HT-29 (cell line): ENCODE measurements around the gene EPS15. TPM values are rescaled to one million over a fixed set of nuclear protein-coding genes. Genes with fewer than 3 reads are reported as not detected.
"Not testable (repeated sequence)": the region's sequence is repeated elsewhere in the genome, so short reads cannot be mapped to it uniquely, and the experiment has no call there.

Source experiments
- DNase-seq: peaks from one replicate; pipeline ENCODE4 v3.0.0-alpha.2; 2015; ENCODE audit warnings: low spot score
- total RNA-seq: library from RNA; depleted of rRNA; stranded (reverse); fragments of >200 nt; shearing (Covaris generic); gene quantifications from 2 replicates; pipeline ENCODE4 v1.2.3, GENCODE V29; 2014; rRNA removed

EPS15 gene
- 7.6 and 9.4 TPM in 2 replicates for total RNA-seq

DNA sequence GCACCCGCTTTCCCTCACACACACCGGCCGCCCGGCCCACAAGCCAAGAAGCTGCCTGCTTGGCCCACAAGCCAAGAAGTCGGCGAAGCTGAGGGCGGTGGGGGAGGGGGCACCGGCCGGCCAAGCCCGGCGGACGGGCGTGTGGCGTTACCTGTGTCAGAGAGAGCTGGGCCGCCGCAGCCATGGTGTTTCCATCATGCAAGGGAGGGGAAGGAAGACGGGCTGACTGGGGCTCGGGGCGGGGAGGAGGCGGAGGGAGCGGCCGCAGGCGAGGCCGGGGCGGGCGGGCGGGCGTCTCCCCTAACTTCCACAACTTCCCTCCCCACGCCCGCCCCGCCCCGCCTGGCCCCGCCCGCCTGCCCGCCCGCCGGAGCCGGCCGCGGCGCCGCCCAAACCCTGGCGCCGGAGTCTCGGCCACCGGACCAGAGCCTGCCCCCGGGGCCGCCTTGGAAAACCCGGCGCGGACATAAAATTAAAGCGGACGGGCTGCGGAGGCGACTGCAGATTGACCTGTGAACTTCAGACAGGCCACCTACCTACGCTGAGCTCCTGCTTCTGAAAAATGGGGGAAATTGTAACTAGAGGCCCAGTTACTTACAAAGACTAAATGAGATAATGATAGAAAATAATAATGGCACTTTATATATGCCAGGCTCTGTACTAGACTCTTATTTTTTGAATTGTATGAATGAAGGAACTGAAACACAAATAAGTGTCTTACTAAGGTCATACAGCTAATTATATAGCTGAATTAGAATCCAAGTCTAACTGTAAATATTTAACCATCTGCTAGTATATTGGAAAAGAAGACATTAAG is at the start of gene EPS15:
TSS of gene EPS15 (minus strand) at position 219 of the 817 bp plus-strand sequence. CDS start at position 184, 35 bp downstream.
- DNase-seq, result peak; percentile 82

DNA sequence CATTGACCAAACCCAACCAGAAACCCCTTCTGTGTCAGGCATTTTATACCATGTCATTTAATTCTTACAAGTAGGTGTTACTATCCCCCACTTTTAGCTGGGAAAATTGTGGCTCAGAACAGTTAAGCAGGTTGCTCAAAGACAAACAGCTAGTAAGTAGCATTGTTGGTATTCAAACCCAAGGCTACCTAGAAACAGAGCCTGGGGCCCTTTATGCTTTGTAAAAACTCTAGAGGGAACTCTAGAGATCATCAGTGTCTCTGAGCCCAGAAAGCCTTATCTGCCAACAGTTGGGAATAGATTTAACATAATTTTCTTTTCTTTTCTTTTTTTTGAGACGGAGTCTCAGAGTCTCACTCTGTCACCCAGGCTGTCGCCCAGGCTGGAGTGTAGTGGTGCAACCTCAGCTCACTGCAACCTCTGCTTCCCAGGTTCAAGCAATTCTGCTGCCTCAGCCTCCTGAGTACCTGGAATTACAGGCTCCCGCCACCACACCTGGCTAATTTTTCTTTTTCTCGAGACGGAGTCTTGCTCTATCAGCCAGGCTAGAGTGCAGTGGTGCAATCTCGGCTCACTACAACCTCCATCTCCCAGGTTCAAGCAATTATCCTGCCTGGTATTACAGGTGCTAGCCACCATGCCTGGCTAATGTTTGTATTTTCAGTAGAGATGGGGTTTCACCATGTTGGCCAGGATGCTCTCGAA is 49.3 kb upstream of the EPS15 start:
- no peak for DNase-seq

DNA sequence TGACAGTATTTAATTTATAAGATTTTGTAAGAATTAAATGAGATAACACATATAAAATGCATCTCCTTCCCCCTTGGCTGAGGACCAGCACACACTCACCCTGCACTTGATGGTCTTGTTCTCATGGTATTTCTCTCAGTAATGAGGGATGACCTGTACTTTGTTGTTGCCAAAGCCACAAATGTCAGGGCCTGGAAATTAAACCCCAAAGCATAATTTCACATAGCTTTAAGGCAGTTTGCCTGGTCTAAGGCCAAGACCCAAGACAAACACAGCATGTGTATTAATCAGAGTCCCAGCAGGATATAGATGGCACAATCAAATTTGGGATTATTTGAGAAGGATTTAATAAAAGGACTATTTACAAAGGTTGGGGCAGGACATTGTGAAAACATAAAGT is 48.6 kb upstream of the EPS15 start:
- DNase-seq, result no peak

- no peak for DNase-seq
Observed at GRCh38 chr1:51566260-51566659, 47.2 kb upstream of the EPS15 start.

DNA sequence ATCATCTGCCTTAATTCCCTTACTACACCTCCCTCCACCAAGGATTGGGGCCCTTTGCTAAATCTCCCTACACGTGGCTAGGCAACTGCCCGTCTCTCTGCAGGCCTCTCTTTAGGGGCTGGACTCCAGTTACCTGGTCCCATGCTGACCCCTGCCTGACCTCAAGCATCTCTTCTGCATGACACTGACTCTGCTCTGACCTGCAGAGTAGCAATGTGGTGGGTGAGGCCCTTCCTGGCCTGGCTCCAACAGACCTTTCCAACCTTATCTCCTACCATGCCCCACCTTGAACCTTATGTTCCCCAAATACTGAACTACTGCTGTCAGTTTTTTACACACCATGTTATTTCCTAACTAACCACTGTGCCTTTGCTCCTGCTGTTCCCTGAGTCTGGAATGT is 45.9 kb upstream of the EPS15 start:
- DNase-seq, result no peak

DNA sequence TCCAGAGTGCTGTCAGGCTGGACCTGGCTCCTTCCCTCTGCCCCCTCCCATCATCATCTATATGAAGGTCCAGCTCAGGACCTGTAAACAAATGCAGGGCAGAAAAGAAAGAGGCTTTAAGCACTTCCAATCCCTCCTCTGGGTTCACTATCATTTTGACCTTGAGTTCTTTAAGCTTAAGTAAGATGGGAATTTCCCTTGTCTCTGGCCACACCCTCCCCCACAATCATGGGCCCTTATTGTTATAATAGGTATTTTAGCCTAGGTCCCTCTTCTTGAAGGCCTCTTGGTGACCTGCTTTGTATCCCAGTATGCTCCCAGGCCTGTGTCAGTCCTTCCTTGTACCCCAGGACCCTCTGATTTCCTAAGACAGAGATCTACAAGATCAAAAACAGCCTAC is 45.1 kb upstream of the EPS15 start:
- DNase-seq, result no peak

- DNase-seq, result no peak
Observed at GRCh38 chr1:51561702-51562101, 42.6 kb upstream of the EPS15 start.

DNA sequence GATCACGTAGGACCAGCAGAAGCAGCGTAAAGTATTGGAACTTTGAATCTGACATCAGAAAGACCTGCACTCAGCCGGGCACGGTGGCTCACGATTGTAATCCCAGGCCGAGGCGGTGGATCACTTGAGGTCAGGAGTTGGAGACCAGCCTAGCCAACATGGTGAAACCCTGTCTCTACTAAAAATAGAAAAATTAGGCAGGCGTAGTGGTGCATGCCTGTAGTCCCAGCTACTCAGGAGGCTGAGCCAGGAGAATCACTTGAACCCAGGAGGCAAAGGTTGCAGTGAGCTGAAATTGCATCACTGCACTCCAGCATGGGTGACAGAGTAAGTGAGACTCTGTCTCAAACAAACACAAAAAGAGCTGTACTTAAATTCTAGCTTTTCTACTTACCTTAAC is 41.8 kb upstream of the EPS15 start:
- not testable (repeated sequence) for DNase-seq

- DNase-seq, result no peak
Observed at GRCh38 chr1:51560034-51560433, 41.0 kb upstream of the EPS15 start.

DNA sequence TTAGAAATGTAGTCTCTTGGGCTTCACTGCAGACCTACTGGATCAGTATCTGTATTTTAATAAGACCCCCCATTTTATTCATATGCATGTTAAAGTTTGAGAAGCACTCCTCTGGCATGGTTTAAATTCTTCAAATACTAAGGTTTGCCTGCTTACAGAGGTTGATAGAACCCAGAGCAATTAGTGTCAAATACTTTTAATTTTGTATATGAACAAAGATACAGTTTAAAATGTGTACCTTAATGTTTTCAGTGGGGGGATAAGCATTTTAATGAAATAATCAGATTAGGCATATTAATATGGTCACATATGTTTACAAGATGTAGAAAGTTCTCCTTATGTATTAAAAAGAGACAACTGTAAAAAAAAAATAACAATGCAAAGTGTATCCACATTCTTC is 40.4 kb upstream of the EPS15 start:
- no peak for DNase-seq

- DNase-seq, result no peak
Observed at GRCh38 chr1:51559064-51559500, 40.0 kb upstream of the EPS15 start.

DNA sequence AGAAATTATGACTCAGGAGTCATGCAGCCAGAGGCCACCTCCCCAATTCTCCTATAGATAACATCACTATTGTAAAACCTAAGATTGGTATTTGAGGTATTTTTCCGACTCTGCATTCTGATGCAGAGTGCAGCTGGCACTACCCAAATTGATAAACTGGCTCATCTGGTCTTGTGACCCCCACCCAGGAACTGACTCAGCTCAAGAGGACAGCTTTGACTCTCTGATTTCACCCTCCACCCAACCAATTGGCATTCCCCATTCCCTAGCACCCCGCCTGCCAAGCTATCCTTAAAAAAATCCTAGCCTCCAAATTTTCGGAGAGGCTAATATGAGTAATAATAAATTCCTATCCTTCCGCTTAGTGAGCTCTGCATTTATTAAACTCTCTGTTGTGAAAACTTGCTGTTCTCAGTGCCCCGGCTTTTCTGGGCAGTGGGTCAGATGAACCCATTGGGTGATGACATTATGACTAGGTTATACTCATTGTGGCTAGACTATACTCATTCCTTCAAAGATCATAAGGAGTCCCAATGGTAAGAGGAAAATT is 39.4 kb upstream of the EPS15 start:
- peak; percentile 23 for DNase-seq

- no peak for DNase-seq
Observed at GRCh38 chr1:51557168-51557567, 38.1 kb upstream of the EPS15 start.

- DNase-seq, result no peak
Observed at GRCh38 chr1:51555866-51556619, 37.0 kb upstream of the EPS15 start.

GRCh38 chr1:51553911-51554310 is 34.8 kb upstream of the EPS15 start:
- DNase-seq, result no peak

DNA sequence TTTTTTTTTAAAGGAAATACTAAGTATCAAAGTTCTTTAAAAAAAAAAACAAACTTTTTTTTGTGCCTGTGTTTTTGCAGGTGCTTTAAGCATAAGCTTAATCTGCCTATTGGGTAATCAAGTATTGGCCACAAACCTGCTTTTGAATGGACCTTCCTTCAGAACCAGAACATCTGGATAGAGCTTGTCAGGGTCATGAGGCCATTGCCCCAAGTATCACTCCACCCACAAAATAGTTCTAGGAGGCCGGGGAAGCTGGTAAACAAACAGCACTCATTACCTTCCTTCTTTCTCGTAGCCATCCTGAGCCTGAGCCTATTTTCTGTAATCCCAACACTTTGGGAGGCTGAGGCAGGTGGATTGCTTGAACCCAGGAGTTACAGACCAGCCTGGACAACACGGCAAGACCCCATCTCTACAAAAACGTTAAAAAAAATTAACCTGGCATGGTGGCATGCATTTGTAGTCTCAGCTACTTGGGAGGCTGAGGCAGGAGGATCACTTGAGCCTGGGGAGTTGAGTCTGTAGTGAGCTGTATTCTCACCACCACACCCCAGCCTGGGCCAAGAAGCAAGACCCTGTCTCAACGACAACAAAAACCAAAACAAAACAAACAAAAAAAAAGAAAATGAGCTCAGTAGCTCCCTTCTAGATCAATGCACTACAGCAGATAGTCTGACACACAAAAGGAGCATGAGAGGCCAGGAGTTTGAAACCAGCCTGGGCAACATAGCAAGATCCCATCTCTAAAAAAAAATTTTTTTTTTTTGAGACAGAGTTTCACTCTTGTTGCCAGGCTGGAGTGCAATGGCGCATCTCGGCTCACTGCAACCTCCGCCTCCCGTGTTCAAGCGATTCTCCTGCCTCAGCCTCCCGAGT is 34.1 kb upstream of the EPS15 start:
- DNase-seq, result no peak

GRCh38 chr1:51551848-51552296 is 32.8 kb upstream of the EPS15 start:
- DNase-seq, result no peak

GRCh38 chr1:51551081-51551480 is 32.0 kb upstream of the EPS15 start:
- DNase-seq, result no peak

DNA sequence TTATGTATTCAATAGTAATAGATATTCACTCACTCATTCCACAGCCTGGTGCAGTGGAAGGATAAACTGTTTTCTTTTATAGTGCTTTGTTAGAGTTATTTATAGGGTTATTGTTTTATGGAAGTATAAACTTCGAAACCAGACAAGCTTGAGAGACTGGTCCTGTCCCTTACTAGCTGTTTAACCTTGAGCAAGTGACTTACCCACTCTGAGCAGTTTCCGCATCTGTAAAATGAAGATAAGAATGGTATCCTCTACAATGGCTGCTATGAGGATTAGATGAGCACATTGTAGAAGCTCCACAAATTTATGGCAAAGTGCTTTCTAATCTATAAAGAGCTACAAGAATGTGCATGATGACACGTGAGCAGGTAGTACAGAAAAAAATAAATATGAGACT is 30.8 kb upstream of the EPS15 start:
- DNase-seq, result no peak

DNA sequence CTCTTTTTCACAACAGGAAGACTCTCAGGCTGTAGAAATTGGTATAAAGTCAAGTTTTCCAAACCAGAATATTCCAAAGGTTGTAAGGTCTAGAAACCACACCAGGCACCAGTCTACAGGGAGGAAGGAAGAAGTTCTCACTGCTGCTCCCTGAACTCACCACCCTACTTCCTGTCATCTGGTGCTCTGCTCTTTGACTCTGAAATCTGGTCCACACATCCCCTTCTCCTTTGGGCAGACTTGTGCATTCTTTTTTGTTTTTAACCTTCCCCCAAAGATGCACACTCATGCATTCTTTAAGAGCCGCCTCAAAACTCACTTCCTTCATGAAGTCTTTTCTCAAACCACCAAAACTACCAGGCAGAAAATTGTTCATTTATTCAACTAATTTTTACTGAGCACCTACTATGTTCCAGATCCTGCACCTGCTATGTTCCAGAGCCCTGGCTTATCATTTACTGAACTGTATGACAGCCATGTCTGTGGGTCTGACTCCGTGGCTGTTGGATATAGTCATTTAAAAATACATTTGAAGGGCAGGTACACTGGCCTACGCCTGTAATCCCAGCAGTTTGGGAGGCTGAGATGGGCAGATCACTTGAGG is 30.1 kb upstream of the EPS15 start:
- no peak for DNase-seq
